ENCODE measurements around the gene MPHOSPH9.

DNA sequence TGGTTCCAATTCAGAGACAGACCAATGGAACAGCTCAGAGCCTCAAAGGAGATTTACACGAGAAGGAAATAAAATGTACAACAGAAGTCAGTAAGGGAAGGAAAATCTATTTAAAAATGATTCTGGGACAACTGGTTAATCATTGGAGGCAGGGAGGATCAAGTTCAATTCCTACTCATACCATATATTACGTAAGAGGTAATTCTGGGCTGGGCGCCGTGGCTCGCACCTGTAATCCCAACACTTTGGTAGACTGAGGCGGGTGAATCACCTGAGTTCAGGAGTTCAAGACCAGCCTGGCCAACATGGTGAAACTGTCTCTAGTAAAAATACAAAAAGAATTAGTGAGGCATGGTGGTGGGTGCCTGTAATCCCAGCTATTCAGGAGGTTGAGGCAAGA, 45.3 kb downstream of the MPHOSPH9 start:
- TF ChIP-seq FOXM1 (CRISPR knock-in tag; IDR thresholded peaks at IDR 0.05): no peak
- TF ChIP-seq POLR2AphosphoS5 (IDR thresholded peaks at IDR 0.05; ENCODE audit: low read depth, low read length): no peak
- no peak for TF ChIP-seq NR3C1 (CRISPR knock-in tag; IDR thresholded peaks at IDR 0.05)
- no peak for TF ChIP-seq ZNF24 (IDR thresholded peaks at IDR 0.05)
- TF ChIP-seq YY1 (IDR thresholded peaks at IDR 0.05; ENCODE audit: insufficient read depth, insufficient replicate concordance, low read depth, low read length): no peak
- no peak for TF ChIP-seq U2AF2 (IDR thresholded peaks at IDR 0.05; ENCODE audit: low read depth, low read length)
- no peak for TF ChIP-seq SALL2 (CRISPR knock-in tag; IDR thresholded peaks at IDR 0.05)
